Astrocyte (in vitro differentiated cells and primary cell): ENCODE data around the gene SURF1. TPM values are rescaled to one million over a fixed set of nuclear protein-coding genes. Genes with fewer than 3 reads are reported as not detected.
"Not testable (repeated sequence)": the region's sequence is repeated elsewhere in the genome, so short reads cannot be mapped to it uniquely, and the experiment has no call there.

ENCODE experiments used
- DNase-seq: peaks from one replicate; pipeline ENCODE4 v3.0.0-alpha.2; 2010; ENCODE audit warnings: low read depth
- FAIRE-seq: peaks from 2 replicates; lab custom pipeline; 2011; peaks lifted over from hg19 to GRCh38; lab: Jason Lieb, UNC
- H2AFZ ChIP-seq: 2 replicates; pipeline ENCODE4 v1.6.0; 2012; ENCODE audit warnings: low read depth, low read length, inconsistent platforms
- H3K27ac ChIP-seq: 2 replicates; pipeline ENCODE4 v1.5.1; 2011; ENCODE audit warnings: low read depth, low read length, inconsistent platforms
- H3K27me3 ChIP-seq: 2 replicates; pipeline ENCODE4 v1.6.0; 2011; ENCODE audit warnings: low read length, inconsistent platforms; ENCODE audit not compliant: insufficient read depth
- H3K36me3 ChIP-seq: 2 replicates; pipeline ENCODE4 v1.5.1; 2011; ENCODE audit warnings: low read length, inconsistent platforms; ENCODE audit not compliant: insufficient read depth
- H3K4me1 ChIP-seq: 2 replicates; pipeline ENCODE4 v1.5.1; 2011; ENCODE audit warnings: low read length, inconsistent platforms; ENCODE audit not compliant: insufficient read depth
- H3K4me2 ChIP-seq: 2 replicates; pipeline ENCODE4 v1.6.0; 2012; ENCODE audit warnings: low read length, inconsistent platforms
- H3K4me3 ChIP-seq: 2 replicates; pipeline ENCODE4 v1.5.1; 2011; ENCODE audit warnings: low read depth, mild to moderate bottlenecking, low read length, inconsistent platforms; ENCODE audit not compliant: insufficient read depth
- H3K79me2 ChIP-seq: 2 replicates; pipeline ENCODE4 v1.6.0; 2012; ENCODE audit warnings: mild to moderate bottlenecking, low read length, inconsistent platforms; ENCODE audit not compliant: insufficient read depth
- H3K9ac ChIP-seq: 2 replicates; pipeline ENCODE4 v1.6.0; 2012; ENCODE audit warnings: mild to moderate bottlenecking, low read length, inconsistent platforms
- H3K9me3 ChIP-seq: 2 replicates; pipeline ENCODE4 v1.5.1; 2012; ENCODE audit warnings: low read depth, mild to moderate bottlenecking, low read length, inconsistent platforms; ENCODE audit not compliant: insufficient read depth
- H4K20me1 ChIP-seq: 2 replicates; pipeline ENCODE4 v1.6.0; 2012; ENCODE audit warnings: low read length, inconsistent platforms; ENCODE audit not compliant: insufficient read depth
- H3K27ac Mint-ChIP-seq: one replicate; pipeline ENCODE4 v1.8.0; 2021; ENCODE audit warnings: mild to moderate bottlenecking, mixed read lengths; ENCODE audit not compliant: unreplicated experiment
- H3K27me3 Mint-ChIP-seq: one replicate; pipeline ENCODE4 v1.8.0; 2021; ENCODE audit warnings: low read depth, mixed read lengths; ENCODE audit not compliant: unreplicated experiment
- H3K36me3 Mint-ChIP-seq: one replicate; pipeline ENCODE4 v1.8.0; 2021; ENCODE audit warnings: low read depth, mixed read lengths; ENCODE audit not compliant: unreplicated experiment
- H3K4me1 Mint-ChIP-seq: one replicate; pipeline ENCODE4 v1.8.0; 2021; ENCODE audit warnings: low read depth, mixed read lengths; ENCODE audit not compliant: unreplicated experiment
- H3K4me3 Mint-ChIP-seq: one replicate; pipeline ENCODE4 v1.8.0; 2021; ENCODE audit warnings: mild to moderate bottlenecking, moderate library complexity, mixed read lengths; ENCODE audit not compliant: unreplicated experiment
- H3K9me3 Mint-ChIP-seq: one replicate; pipeline ENCODE4 v1.8.0; 2021; ENCODE audit warnings: mild to moderate bottlenecking, mixed read lengths; ENCODE audit not compliant: unreplicated experiment
- CTCF ChIP-seq: IDR thresholded peaks from 2 replicates; pipeline ENCODE4 v1.5.1; 2011; ENCODE audit warnings: low read depth, mild to moderate bottlenecking, inconsistent platforms, low read length, moderate library complexity; ENCODE audit not compliant: insufficient read depth
- EZH2 ChIP-seq: IDR thresholded peaks from 2 replicates; pipeline ENCODE4 v1.6.1; 2012; ENCODE audit warnings: mild to moderate bottlenecking, low read length, inconsistent platforms; ENCODE audit not compliant: insufficient read depth
- total RNA-seq: library from RNA; stranded (reverse); gene quantifications from 2 replicates; pipeline ENCODE4 v1.2.1, GENCODE V29; 2021

SURF1 gene
- total RNA-seq, 1 donor from 2014 or later = 35.9 TPM

DNA sequence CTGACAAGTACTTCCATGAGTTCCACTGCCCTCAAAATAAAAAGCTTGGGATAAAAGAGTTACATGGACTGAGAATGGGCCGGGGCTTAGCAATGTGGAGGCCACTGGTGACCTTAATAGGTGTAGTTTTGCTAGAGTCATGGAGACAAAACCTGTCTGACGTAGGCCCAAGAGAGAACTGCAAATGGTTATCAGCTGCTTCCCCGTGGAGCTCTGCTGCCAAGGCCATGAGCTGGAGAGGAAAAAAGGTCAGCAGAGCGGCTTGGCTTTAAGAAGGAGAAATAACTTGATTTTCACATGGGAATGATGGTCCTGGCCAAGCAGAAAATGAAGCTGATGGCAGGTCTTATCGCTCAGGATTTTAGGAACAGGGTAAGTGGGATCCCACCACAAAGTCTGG, 16.6 kb downstream of the SURF1 start:
- H3K4me3 Mint-ChIP-seq = no peak overlapping the region
- H3K27me3 Mint-ChIP-seq = no peaks in the 10 kb centered on the region
- Histone ChIP-seq H3K4me1 (peaks cover 7% of the 10 kb centered on the region), H2AFZ (no peak overlapping the region), H3K9ac (no peak overlapping the region), H3K9me3 (no peaks in the 10 kb centered on the region), H3K27me3 (no peaks in the 10 kb centered on the region), H3K36me3 (peaks cover 19% of the 10 kb centered on the region), H3K27ac (no peak overlapping the region), H4K20me1 (peaks cover 1% of the 10 kb centered on the region), H3K4me2 (no peak overlapping the region), H3K79me2 (peaks cover 16% of the 10 kb centered on the region), H3K4me3 (no peak overlapping the region)
- no peak overlapping the region for H3K27ac Mint-ChIP-seq
- DNase-seq (no peak), FAIRE-seq (no peak)
- H3K9me3 Mint-ChIP-seq = no peaks in the 10 kb centered on the region
- TF ChIP-seq EZH2 (no peak), CTCF (no peak)
- peaks cover 5% of the 10 kb centered on the region for H3K4me1 Mint-ChIP-seq
- H3K36me3 Mint-ChIP-seq = peaks cover 15% of the 10 kb centered on the region

DNA sequence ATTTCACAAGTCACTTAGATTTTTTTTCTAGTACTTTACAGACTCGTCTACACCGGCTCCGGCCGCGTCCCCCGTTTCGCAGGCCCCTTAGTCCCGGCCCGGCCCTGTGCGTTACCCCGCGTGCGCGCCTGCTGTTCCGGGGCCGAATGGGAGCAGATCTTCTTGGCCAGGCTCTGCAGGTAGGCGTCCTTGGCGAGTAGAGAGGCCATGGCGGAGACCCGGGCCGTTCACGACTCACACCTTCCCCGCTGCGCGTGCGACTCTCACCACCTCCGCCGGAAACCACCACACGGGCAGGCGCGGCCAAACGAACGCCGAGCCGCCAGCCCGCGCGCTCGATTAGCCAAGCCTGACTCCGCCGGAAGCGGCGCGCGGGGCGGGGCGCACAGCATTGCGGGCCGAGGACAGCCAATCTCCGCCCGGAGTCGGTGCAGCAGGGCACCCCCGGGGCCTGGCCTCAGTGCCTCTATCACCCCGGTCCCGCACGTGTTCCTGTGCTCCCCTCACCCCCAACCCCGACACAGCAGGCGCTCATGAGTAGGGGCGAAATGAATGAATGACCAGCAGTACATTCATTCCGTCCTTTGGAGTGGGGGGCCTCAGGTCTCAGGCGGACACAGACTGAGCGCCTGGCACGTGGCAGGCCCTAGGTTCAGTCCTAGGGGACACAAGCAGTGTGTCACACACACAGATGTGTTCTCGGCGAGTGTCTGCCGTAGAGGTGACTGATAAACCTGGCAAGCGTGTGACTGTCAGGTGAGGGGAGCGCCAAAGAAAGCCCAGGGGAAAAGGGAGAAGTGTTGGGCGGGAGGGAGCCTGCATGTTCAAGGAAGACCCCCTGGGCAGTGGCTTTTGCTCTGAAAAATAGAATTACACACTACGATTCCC, 20.1 kb downstream of the SURF1 start, which contains the start of gene SURF6:
Gene SURF6 (minus strand): TSS at position 265 of the 888 bp plus-strand sequence. CDS start 56 bp downstream, at position 209.
- FAIRE-seq = no peak
- peak within 1 kb of the TSS; percentile 75 for H2AFZ ChIP-seq
- TF ChIP-seq CTCF (no peak), EZH2 (no peak)

DNA sequence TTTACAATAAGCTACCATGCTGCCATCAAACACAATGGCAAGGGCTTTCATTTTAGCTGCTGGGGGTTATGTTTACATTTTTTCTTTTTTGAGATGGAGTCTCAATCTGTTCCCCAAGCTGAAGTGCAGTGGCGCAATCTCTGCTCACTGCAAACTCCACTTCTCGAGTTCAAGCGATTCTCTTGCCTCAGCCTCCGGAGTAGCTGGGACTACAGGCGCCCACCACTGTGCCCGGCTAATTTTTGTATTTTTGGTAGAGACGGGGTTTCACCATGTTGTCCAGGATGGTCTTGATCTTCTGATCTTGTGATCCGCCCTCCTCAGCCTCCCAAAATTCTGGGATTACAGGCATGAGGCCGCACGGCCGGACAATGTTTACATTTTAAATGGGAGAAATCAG, 21.4 kb downstream of the SURF1 start:
- not testable (repeated sequence) for H2AFZ ChIP-seq, DNase-seq, H3K4me1 ChIP-seq, H3K27ac ChIP-seq, H3K9me3 ChIP-seq, FAIRE-seq, H3K9me3 Mint-ChIP-seq, H3K27me3 Mint-ChIP-seq, H3K27me3 ChIP-seq
- Histone ChIP-seq H4K20me1 (peaks cover 37% of the 10 kb centered on the region), H3K36me3 (peaks cover 29% of the 10 kb centered on the region), H3K79me2 (peaks cover 36% of the 10 kb centered on the region), H3K4me3 (peak overlapping the region; percentile 92), H3K9ac (peak overlapping the region; percentile 84), H3K4me2 (peak overlapping the region; percentile 99)
- peak overlapping the region; percentile 99 for H3K4me3 Mint-ChIP-seq
- peaks cover 19% of the 10 kb centered on the region for H3K36me3 Mint-ChIP-seq
- H3K27ac Mint-ChIP-seq = peak overlapping the region; percentile 89
- peaks cover 14% of the 10 kb centered on the region for H3K4me1 Mint-ChIP-seq

More for the DNA sequence above, 20.1 kb downstream of the SURF1 start, which contains the start of gene SURF6:
- Histone ChIP-seq H3K4me1 (peaks cover 7% of the 10 kb centered on the region), H4K20me1 (peaks cover 26% of the 10 kb centered on the region), H3K9ac (peak within 1 kb of the TSS; percentile 84), H3K4me3 (peak within 1 kb of the TSS; percentile 92), H3K79me2 (peaks cover 36% of the 10 kb centered on the region), H3K9me3 (no peaks in the 10 kb centered on the region), H3K4me2 (peak within 1 kb of the TSS; percentile 99), H3K27ac (peak within 1 kb of the TSS; percentile 40), H3K27me3 (no peaks in the 10 kb centered on the region), H3K36me3 (peaks cover 27% of the 10 kb centered on the region)
- H3K4me1 Mint-ChIP-seq = peaks cover 14% of the 10 kb centered on the region
- peaks cover 23% of the 10 kb centered on the region for H3K36me3 Mint-ChIP-seq
- DNase-seq = peak; percentile 78
- H3K27me3 Mint-ChIP-seq = no peaks in the 10 kb centered on the region
- H3K4me3 Mint-ChIP-seq = peak within 1 kb of the TSS; percentile 99
- H3K9me3 Mint-ChIP-seq = no peaks in the 10 kb centered on the region
- H3K27ac Mint-ChIP-seq = peak within 1 kb of the TSS; percentile 89
